Measurements from ENCODE around the gene CDC42BPB. TPM values are rescaled to one million over a fixed set of nuclear protein-coding genes. Genes with fewer than 3 reads are reported as not detected.

CDC42BPB gene
- total RNA-seq, 1 experiment from 2014 or later: 84.4 TPM

GRCh38 chr14:103068351-103069073, 11.2 kb upstream of the CDC42BPB start:
- intact Hi-C loops (cut with micrococcal nuclease; ENCODE audit: unreplicated experiment) (no loop called here), in situ Hi-C loops (cut with HindIII; ENCODE audit: low pct_unique_long_range_greater_than_20kb, low sequenced_read_pairs) (no loop called here)
- TF ChIP-seq POLR2AphosphoS5 (IDR thresholded peaks at IDR 0.05; ENCODE audit: low read depth, low read length): no peak
- no peak for TF ChIP-seq TCF7L2 (IDR thresholded peaks at IDR 0.05; ENCODE audit: low read depth, low read length)
- TF ChIP-seq CTCF (IDR thresholded peaks at IDR 0.05): no peak
- no peak for TF ChIP-seq SIN3A (IDR thresholded peaks at IDR 0.05; ENCODE audit: borderline replicate concordance, insufficient read depth, low read depth, low read length)
- no peak for TF ChIP-seq REST (IDR thresholded peaks at IDR 0.05; ENCODE audit: insufficient read depth in 1 of 2, low read depth in 2 of 2, low read length in 1 of 2)
- Histone ChIP-seq H3K27me3 (ENCODE audit: control insufficient read depth, insufficient read depth, low read length) (no peaks in the 10 kb centered on the region), H3K4me1 (ENCODE audit: control insufficient read depth, insufficient read depth, low read length) (peaks cover 10% of the 10 kb centered on the region), H3K36me3 (ENCODE audit: control insufficient read depth, insufficient read depth, low read length) (no peaks in the 10 kb centered on the region), H3K9me3 (ENCODE audit: control insufficient read depth, insufficient read depth, low read depth, low read length) (no peaks in the 10 kb centered on the region), H3K4me3 (ENCODE audit: low read depth in 2 of 2, low read length in 2 of 2) (no peak overlapping the region), H3K27ac (ENCODE audit: low read length) (no peak overlapping the region)
- ATAC-seq (no peak), DNase-seq (ENCODE audit: low read depth, low spot score) (no peak)
- ChIA-PET POLR2A (no interaction called here), CTCF (no interaction called here)
- BruUV-seq (replicated peaks): no TSS peak

GRCh38 chr14:103067231-103067954, 10.0 kb upstream of the CDC42BPB start:
- H3K4me1 ChIP-seq (ENCODE audit: control insufficient read depth, insufficient read depth, low read length): peaks cover under 1% of the 10 kb centered on the region
- BruUV-seq (replicated peaks): no TSS peak
- in situ Hi-C loops (cut with HindIII; ENCODE audit: low pct_unique_long_range_greater_than_20kb, low sequenced_read_pairs): no loop called here
- H3K27ac ChIP-seq (ENCODE audit: low read length): no peak overlapping the region
- no peaks in the 10 kb centered on the region for H3K9me3 ChIP-seq (ENCODE audit: control insufficient read depth, insufficient read depth, low read depth, low read length)
- TF ChIP-seq CTCF (IDR thresholded peaks at IDR 0.05) (no peak), POLR2AphosphoS5 (IDR thresholded peaks at IDR 0.05; ENCODE audit: low read depth, low read length) (no peak), REST (IDR thresholded peaks at IDR 0.05; ENCODE audit: insufficient read depth in 1 of 2, low read depth in 2 of 2, low read length in 1 of 2) (no peak), SIN3A (IDR thresholded peaks at IDR 0.05; ENCODE audit: borderline replicate concordance, insufficient read depth, low read depth, low read length) (no peak), TCF7L2 (IDR thresholded peaks at IDR 0.05; ENCODE audit: low read depth, low read length) (no peak)
- DNase-seq (ENCODE audit: low read depth, low spot score) (no peak), ATAC-seq (no peak; the same call in 1 of the 2 replicates)
- H3K4me3 ChIP-seq (ENCODE audit: low read depth in 2 of 2, low read length in 2 of 2): no peak overlapping the region
- POLR2A ChIA-PET: interaction anchor here (0.7 kb wide), 1 partner anchor 262 kb away, joined by 8 read pairs; no protein-coding TSS in a partner anchor
- H3K27me3 ChIP-seq (ENCODE audit: control insufficient read depth, insufficient read depth, low read length): no peaks in the 10 kb centered on the region
- H3K36me3 ChIP-seq (ENCODE audit: control insufficient read depth, insufficient read depth, low read length): no peaks in the 10 kb centered on the region
- intact Hi-C loops (cut with micrococcal nuclease; ENCODE audit: unreplicated experiment): no loop called here
- CTCF ChIA-PET: interaction anchor here (0.5 to 0.7 kb wide), 5 partner anchors 37 to 332 kb away, joined by 3 to 7 read pairs (median 5); no protein-coding TSS in a partner anchor

Data from Panc1 (cell line).